WERI-Rb-1 (cell line): Measurements from ENCODE around the gene IL3RA.
A peak's percentile ranks its signal among the peaks of the same experiment; 100 is the strongest.

ENCODE experiments used
- DNase-seq: peaks from one replicate; pipeline ENCODE4 v3.0.0-alpha.2; 2020
- H3K27ac ChIP-seq: fragments of 250-450 bp; sonication (Bioruptor Pico); 2 replicates; pipeline ENCODE4 v1.5.1; 2020; ENCODE audit warnings: mild to moderate bottlenecking, moderate library complexity
- H3K27me3 ChIP-seq: fragments of 250-450 bp; sonication (Bioruptor Pico); 2 replicates; pipeline ENCODE4 v1.5.1; 2021; ENCODE audit warnings: mild to moderate bottlenecking, low read depth, moderate library complexity; ENCODE audit not compliant: insufficient read depth, severe bottlenecking
- H3K36me3 ChIP-seq: fragments of 250-450 bp; sonication (Bioruptor Pico); 2 replicates; pipeline ENCODE4 v1.5.1; 2020; ENCODE audit warnings: mild to moderate bottlenecking, moderate library complexity
- H3K4me3 ChIP-seq: 2 replicates; pipeline ENCODE4 v1.5.1; 2011; ENCODE audit warnings: low read depth, mild to moderate bottlenecking, control low read depth, low read length
- H3K9me3 ChIP-seq: fragments of 250-450 bp; sonication (Bioruptor Pico); 2 replicates; pipeline ENCODE4 v1.5.1; 2021; ENCODE audit warnings: mild to moderate bottlenecking, moderate library complexity; ENCODE audit not compliant: severe bottlenecking
- TF ChIP-seq, protein P1 (sequence below): IDR thresholded peaks from 2 replicates; pipeline ENCODE4 v1.5.1; 2011; ENCODE audit warnings: low read depth, mild to moderate bottlenecking, control low read depth, inconsistent platforms, low read length

IL3RA gene

DNA sequence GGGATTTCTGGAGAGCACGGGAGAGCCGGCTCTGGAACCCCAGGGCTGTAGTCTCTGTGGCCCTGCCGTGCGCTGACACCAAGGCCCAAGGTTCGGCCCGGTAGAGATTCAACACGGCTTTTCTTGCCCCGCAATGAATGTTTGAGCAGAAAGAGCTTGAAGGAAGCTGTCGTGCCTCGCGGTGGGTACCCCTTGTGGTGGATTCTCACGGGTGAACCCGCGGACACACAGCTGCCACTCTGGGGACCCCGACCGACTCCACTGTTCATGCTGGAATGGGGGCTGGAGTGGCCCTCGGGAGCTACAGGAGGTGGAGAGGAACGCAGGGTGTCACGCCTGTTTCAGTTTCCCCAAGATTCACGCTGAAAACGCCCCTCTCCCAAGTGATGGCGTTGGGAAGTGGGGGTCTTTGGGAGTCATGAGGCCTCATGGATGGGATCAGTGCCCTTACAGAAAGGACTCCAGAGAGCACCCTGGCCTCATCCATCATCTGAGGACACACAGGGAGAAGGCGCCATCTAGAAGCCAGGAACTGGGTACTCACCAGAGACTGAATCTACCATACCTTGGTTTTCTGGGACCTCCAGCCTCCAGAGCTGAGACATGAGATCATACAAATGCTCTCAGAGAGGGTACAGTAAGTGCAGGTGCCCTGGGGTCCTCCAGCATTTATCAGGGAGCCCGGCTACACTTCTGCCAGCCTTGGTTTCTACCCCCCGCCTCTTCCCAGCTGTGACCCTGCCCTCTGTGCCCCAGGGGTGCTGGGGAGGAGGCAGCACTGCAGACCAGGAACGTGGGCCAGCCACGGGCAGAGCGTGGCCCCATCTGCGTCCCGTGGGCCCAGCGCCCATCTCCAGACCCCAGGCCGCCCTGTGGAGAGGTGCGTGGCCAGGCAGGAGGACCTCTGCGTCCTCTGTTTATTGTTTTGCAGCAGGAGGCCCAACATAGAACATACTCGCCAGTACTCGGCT, 49.0 kb downstream of the IL3RA start:
- H3K9me3 ChIP-seq, result no peaks in the 10 kb centered on the region
- no peak for DNase-seq
- H3K4me3 ChIP-seq, result no peak overlapping the region
- H3K27ac ChIP-seq, result no peak overlapping the region
- no peaks in the 10 kb centered on the region for H3K27me3 ChIP-seq
- peaks cover 82% of the 10 kb centered on the region for H3K36me3 ChIP-seq
- TF ChIP-seq, protein P1, sequence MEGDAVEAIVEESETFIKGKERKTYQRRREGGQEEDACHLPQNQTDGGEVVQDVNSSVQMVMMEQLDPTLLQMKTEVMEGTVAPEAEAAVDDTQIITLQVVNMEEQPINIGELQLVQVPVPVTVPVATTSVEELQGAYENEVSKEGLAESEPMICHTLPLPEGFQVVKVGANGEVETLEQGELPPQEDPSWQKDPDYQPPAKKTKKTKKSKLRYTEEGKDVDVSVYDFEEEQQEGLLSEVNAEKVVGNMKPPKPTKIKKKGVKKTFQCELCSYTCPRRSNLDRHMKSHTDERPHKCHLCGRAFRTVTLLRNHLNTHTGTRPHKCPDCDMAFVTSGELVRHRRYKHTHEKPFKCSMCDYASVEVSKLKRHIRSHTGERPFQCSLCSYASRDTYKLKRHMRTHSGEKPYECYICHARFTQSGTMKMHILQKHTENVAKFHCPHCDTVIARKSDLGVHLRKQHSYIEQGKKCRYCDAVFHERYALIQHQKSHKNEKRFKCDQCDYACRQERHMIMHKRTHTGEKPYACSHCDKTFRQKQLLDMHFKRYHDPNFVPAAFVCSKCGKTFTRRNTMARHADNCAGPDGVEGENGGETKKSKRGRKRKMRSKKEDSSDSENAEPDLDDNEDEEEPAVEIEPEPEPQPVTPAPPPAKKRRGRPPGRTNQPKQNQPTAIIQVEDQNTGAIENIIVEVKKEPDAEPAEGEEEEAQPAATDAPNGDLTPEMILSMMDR, result no peak

DNA sequence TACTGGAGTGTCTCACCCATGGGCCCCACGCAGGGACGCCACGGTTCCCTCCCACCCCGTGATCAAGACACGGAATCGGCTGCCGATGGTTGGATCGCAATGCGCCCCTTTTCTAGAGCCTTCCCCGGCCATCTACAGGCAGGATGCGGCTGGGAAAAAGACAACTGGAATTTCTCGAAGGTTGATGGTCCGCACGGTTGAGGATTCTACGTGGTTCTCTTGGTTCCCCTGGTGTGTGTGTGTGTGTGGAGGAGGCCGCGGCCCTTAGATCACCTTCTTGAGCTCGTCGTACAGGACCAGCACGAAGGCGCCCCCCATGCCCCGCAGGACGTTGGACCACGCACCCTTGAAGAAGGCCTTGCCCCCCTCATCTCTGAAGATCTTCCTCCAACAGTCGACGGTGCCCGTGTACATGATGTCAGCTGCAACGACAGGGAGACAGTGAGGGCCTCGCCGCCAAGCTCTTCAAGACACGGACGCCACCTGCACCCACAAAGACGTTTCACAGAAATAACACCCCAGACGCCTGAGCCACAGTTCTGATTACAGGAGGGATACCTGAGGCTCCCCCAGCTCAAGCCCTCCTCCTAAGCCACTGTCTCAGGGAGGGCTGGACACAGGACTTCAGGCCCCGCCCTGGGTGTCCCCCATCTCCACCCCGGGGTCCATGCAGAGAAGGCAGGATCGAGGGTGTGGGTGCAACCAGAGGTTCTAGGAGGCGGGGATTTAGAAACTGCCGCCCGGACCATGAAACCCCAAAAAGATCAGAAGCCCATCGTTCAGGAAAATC, 49.9 kb downstream of the IL3RA start:
- TF ChIP-seq, protein P1, result no peak
- no peak for DNase-seq
- H3K27ac ChIP-seq, result no peak overlapping the region
- no peaks in the 10 kb centered on the region for H3K9me3 ChIP-seq
- H3K36me3 ChIP-seq, result peaks cover 90% of the 10 kb centered on the region
- H3K4me3 ChIP-seq, result no peak overlapping the region
- no peaks in the 10 kb centered on the region for H3K27me3 ChIP-seq

DNA sequence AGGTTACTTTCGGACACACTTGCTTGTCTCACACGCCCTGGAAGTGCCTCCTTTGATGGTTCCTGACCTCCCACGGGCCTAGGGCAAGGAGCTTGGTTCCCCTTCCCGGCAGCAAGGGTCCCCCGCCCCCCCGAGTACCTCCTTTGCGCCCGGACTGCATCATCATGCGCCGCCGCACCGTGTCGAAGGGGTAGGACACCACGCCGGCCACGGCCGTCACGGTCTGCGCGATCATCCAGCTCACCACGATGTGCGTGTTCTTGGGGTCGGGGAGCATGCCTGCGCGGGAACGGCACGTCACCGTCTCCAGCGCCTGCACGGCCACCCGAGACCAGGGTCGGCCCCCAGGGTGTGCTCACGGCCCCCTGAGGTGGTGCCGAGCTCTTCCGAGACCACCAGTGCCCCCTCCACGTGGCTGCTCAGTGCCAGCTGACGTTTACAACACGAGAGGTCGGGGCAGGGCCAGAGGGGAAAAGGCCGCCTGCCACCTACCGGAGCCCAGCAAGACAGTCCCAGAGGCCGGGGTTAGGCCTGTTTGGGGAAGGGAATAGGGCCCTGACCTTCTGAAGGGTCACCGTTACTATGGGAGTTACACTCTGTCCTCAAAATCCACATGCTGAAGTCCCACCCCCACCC, 50.7 kb downstream of the IL3RA start:
- no peaks in the 10 kb centered on the region for H3K27me3 ChIP-seq
- TF ChIP-seq, protein P1, result no peak
- no peaks in the 10 kb centered on the region for H3K9me3 ChIP-seq
- no peak for DNase-seq
- H3K27ac ChIP-seq, result no peak overlapping the region
- no peak overlapping the region for H3K4me3 ChIP-seq
- H3K36me3 ChIP-seq, result peaks cover 86% of the 10 kb centered on the region

DNA sequence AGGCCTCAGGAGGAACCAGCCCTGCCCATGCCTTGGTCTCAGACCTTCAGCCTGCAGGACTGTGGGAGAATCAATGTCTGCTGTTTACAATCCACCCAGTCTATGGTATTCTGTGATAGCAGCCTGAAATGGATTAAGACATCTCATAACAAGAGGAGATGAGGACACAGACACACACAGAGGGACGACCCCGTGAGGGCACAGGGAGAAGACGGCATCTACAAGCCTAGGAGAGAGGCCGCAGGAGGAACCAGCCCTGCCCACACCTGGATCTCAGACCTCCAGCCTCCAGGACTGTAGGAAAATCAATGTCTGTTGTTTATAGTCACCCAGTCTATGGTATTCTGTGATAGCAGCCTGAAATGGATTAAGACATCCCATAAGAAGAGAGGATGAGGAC, 52.1 kb downstream of the IL3RA start:
- no peaks in the 10 kb centered on the region for H3K27me3 ChIP-seq
- no peak overlapping the region for H3K4me3 ChIP-seq
- no peak overlapping the region for H3K27ac ChIP-seq
- peaks cover 78% of the 10 kb centered on the region for H3K36me3 ChIP-seq
- no peak for DNase-seq
- TF ChIP-seq, protein P1, result no peak
- no peaks in the 10 kb centered on the region for H3K9me3 ChIP-seq

DNA sequence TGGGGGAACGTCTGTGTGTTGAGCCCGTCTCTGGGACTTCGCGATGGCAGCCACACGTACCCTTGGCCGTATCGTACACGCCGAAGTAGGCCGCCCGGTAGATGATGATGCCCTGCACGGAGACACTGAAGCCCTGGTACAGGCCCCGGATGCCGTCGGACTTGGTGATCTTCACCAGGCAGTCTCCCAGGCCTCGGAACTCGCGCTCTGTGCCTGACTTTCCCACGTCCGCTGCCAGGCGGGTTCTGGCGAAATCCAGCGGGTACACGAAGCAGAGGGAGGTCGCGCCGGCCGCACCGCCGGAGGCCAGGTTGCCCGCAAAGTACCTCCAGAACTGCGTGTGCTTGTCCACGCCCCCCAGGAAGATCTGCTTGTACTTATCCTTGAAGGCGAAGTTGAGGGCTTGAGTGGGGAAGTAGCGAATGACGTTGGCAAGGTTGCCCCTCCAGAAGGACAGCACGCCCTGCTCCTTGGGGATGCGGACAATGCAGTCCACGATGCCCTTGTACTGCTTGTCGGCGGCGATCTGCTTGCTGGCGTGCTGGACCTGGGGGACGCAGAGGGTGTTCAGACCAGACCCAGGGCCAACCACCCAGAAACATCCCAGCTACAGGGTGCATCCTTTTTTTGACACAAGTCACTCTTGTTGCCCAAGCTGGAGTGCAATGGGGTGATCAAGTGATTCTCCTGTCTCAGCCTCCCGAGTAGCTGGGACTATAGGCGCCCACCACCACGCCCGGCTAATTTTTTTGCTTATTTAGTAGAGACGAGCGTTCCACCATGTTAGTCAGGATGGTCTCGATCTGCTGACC, 52.8 kb downstream of the IL3RA start:
- DNase-seq, result peak; percentile 6
- Histone ChIP-seq H3K27me3 (no peaks in the 10 kb centered on the region), H3K4me3 (no peak overlapping the region), H3K27ac (no peak overlapping the region), H3K36me3 (peaks cover 73% of the 10 kb centered on the region), H3K9me3 (no peaks in the 10 kb centered on the region)
- TF ChIP-seq, protein P1, result no peak
